Bronchial epithelial cell (primary cell): Measurements from ENCODE around the gene ARHGAP35. TPM values are rescaled to one million over a fixed set of nuclear protein-coding genes. Genes with fewer than 3 reads are reported as not detected.

Experiments
- DNase-seq: peaks from one replicate; pipeline ENCODE4 v3.0.0-alpha.2; 2010; ENCODE audit warnings: low read depth
- FAIRE-seq: peaks from 2 replicates; lab custom pipeline; 2011; peaks lifted over from hg19 to GRCh38; lab: Jason Lieb, UNC
- H3K27me3 ChIP-seq: 2 replicates; pipeline ENCODE4 v1.5.1; 2011; ENCODE audit warnings: low read length; ENCODE audit not compliant: control insufficient read depth, insufficient read depth
- H3K36me3 ChIP-seq: 2 replicates; pipeline ENCODE4 v1.5.1; 2011; ENCODE audit warnings: low read length; ENCODE audit not compliant: control insufficient read depth, insufficient read depth
- H3K4me3 ChIP-seq: 2 replicates; pipeline ENCODE4 v1.5.1; 2011; ENCODE audit warnings: mild to moderate bottlenecking, low read depth, low read length, control low read depth
- total RNA-seq: library from RNA; depleted of rRNA; stranded (reverse); fragments of >200 nt; gene quantifications from 2 replicates; pipeline ENCODE4 v1.2.1, GENCODE V29; 2014
- TF ChIP-seq, protein P1 (sequence below): IDR thresholded peaks from 2 replicates; pipeline ENCODE4 v1.5.1; 2011; ENCODE audit warnings: mild to moderate bottlenecking, moderate library complexity, low read length, control low read depth, inconsistent platforms; ENCODE audit not compliant: insufficient read depth, severe bottlenecking

Gene ARHGAP35
- total RNA-seq, 1 donor from 2014 or later, result 24.0 TPM

DNA sequence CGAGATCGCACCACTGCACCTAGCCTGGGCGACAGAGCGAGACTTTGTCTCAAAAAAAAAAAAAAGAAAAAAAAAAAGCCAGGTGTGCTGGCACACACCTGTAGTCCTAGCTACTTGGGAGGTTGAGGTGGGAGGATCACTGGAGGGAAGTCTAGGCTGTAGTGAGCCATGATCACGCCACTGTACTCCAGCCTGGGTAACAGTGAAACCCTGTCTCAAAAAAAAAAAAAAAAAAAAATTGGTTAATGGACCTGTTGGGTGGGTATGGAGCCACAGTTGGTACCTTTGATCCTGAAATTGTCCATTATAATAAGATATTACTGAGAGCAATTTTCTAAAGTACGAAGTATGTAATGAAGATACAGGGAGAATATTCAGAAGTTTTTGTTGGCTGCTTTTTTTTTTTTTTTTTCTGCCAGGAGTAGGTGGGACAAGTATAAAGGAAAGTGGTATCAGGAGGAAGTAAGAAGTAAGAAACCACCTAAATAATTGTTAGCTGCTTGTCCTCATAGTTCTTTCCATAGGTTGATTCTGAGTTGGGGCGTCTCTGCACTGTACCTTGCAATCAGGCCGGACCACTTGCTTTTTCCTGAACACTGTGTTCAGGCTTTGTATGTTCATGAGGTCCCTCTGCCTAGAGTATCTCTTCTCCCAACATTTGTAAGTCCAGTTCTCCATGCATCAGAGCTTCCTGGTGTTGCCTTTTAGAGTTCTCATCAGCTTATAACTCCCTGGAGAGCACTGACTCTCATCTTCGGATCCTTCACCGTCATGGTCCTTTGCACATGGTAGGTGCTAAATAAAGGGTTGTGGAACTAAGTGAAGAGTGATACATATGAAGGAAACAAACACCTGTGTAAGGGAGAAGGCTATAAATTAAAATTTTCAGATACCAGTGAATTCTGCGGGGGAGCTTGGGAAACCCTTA, 31.7 kb downstream of the ARHGAP35 start:
- Histone ChIP-seq H3K27me3 (no peaks in the 10 kb centered on the region), H3K4me3 (no peak overlapping the region), H3K36me3 (peaks cover 1% of the 10 kb centered on the region)
- TF ChIP-seq, protein P1, sequence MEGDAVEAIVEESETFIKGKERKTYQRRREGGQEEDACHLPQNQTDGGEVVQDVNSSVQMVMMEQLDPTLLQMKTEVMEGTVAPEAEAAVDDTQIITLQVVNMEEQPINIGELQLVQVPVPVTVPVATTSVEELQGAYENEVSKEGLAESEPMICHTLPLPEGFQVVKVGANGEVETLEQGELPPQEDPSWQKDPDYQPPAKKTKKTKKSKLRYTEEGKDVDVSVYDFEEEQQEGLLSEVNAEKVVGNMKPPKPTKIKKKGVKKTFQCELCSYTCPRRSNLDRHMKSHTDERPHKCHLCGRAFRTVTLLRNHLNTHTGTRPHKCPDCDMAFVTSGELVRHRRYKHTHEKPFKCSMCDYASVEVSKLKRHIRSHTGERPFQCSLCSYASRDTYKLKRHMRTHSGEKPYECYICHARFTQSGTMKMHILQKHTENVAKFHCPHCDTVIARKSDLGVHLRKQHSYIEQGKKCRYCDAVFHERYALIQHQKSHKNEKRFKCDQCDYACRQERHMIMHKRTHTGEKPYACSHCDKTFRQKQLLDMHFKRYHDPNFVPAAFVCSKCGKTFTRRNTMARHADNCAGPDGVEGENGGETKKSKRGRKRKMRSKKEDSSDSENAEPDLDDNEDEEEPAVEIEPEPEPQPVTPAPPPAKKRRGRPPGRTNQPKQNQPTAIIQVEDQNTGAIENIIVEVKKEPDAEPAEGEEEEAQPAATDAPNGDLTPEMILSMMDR, result no peak
- no peak for FAIRE-seq
- DNase-seq, result no peak

DNA sequence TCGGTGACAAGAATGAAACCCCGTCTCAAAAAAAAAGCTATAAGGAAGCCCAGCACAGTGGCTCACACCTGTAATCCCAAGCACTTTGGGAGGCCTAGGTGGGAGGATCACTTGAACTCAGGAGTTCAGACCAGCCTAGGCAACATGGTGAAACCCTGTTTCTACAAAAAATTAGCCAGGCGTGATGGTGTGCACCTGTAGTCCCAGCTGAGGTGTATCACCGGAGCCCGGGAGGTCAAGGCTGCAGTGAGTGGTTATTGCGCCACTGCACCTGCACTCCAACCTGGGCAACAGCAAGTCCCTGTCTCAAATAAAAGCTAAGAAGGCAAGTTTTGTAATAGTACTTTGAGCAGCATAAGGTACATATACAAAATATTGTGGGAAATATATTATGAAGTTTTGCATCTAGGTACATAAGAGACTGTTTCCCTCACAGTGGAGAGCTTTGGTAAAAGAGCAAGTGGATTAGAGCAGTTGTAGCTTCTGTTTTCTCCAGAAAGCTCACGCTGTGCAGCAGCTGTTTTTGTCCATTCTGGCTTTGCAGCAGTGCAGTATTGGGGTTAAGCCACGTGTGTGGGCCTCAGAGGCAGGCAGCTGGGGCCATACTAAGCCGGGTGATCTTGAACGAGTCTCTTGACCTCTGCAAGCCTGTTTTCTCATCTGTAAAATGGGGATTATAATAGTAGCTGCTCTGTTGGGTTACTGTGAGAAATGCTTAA, 35.4 kb downstream of the ARHGAP35 start:
- DNase-seq (no peak), FAIRE-seq (no peak)
- no peaks in the 10 kb centered on the region for H3K27me3 ChIP-seq
- TF ChIP-seq, protein P1, result no peak
- H3K4me3 ChIP-seq, result no peak overlapping the region
- no peaks in the 10 kb centered on the region for H3K36me3 ChIP-seq

DNA sequence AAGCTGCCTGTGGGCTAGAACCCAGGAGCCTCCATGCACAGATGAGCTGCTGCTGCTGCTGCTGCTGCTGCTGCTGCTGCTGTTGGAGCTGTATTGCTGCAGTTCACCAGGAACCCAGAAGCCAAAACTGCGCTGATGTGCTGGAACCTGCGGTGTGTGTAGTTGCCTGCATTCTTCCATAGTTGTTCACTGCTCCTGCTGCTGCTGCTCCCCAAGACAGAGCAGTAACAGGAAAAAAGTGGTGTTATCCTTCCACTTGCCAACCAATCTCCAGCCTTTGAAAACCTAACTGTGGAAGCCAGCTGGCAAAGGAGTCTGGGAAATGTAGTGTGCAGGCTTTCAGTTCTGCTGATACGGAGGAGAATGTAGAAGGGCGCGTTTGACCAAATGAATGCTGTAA, 37.9 kb downstream of the ARHGAP35 start:
- no peak for FAIRE-seq
- no peaks in the 10 kb centered on the region for H3K27me3 ChIP-seq
- TF ChIP-seq, protein P1, result no peak
- H3K4me3 ChIP-seq, result no peak overlapping the region
- peak; percentile 51 for DNase-seq
- H3K36me3 ChIP-seq, result no peaks in the 10 kb centered on the region

DNA sequence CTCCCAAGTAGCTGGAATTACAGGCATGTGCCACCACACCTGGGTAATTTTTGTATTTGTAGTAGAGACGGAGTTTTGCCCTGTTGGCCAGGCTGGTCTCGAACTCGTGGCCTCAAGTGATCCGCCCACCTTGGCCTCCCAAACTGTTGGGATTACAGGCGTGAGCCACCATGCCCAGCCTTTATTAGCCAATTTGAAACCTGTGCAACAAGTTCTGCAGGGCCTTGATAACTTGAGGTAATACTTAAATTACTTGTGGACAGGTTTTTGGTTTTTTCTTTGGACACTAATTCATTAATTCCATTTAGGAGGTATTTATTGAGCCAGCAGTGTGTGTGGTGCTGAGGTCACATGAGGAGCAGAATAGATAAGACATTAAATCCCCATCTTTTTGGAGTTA, 39.5 kb downstream of the ARHGAP35 start:
- DNase-seq (no peak), FAIRE-seq (no peak)
- Histone ChIP-seq H3K36me3 (no peaks in the 10 kb centered on the region), H3K27me3 (no peaks in the 10 kb centered on the region), H3K4me3 (no peak overlapping the region)
- TF ChIP-seq, protein P1, result no peak

DNA sequence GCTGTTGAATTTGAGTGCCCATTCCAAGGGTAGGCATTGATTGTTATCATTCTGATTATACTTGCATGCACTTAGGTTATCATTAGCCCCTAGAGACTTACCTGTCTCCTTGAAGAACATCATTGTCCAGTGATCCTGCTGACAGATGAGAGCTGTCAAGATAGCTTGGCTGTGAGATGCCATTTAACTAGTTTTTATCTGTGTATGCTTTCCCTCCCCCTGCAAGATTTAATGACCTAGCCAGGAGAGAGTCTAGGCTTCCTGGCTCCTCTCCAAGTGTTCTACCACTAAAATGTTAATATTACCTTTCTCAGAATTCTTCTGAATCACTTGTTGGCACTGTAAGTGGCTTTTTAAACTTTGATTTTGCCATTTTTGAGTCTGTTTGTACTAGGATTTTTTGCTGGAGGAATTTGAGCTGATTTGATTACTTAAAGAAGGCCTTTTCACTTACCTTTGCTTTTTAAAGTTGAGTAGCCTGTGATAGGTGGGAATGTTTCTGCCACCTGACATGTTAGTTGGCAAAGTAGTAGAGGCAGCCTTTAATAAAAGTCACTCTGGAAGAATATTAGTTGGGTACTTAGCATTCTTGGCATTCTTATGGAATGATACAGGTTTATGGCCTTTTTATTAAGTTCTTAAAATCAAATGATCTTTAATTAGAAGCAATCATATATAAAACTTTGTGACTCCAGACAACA, 41.1 kb downstream of the ARHGAP35 start:
- DNase-seq, result no peak
- H3K27me3 ChIP-seq, result no peaks in the 10 kb centered on the region
- TF ChIP-seq, protein P1, result no peak
- H3K4me3 ChIP-seq, result no peak overlapping the region
- H3K36me3 ChIP-seq, result no peaks in the 10 kb centered on the region
- no peak for FAIRE-seq
